ENCODE results near the gene OGFOD1. TPM values are rescaled to one million over a fixed set of nuclear protein-coding genes. Genes with fewer than 3 reads are reported as not detected.

Gene OGFOD1
- total and polyA plus RNA-seq, 9 of the 15 experiments (the other 6 are each of a cell fraction or from before 2014, with no cell fraction given): 60.4 to 134 (median 85.8) TPM

DNA sequence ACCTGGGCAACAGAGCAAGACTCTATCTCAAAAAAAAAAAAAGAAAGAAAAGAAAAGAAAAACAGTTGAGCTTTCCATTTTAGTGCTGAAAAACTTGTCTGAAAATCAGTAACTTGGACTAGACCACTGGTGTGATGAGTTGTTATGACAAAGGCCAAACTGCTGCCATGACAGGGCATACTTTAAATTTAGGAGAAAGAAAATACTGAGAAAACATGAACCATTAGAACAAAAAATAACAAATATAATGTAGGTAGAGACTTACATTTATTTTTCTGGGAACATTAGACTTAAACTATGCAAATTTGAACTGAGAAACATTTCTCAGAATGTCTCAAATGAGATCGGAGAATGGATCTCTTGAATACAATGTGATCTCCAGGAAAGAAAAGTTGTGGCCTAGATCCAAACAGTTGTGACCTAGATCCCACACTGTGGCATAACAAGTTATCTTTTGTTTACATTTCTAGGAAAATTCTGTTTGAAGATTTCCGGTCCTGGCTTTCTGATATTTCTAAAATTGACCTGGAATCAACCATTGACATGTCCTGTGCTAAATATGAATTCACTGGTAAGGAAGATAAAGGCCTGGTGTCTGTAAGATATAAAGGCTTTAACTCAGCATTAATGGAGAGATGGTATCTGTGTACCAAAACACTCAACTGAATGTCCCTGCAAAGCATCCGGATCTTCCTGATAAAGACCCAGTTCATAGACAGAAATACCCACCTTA, 10.9 kb downstream of the OGFOD1 start (continued):
- no peak for TF ChIP-seq KLF13 (tag; IDR thresholded peaks at IDR 0.05; ENCODE audit: borderline replicate concordance, low read depth)
- TF ChIP-seq MEIS2 (IDR thresholded peaks at IDR 0.05; ENCODE audit: partially characterized antibody): peak; percentile 74
- TF ChIP-seq RNF2 (IDR thresholded peaks at IDR 0.05): peak; percentile 41; the same call in 1 of the 2 replicates
- no peak for TF ChIP-seq CAMTA2 (CRISPR knock-in tag; conservative IDR thresholded peaks at IDR 0.05)
- TF ChIP-seq, protein P1, sequence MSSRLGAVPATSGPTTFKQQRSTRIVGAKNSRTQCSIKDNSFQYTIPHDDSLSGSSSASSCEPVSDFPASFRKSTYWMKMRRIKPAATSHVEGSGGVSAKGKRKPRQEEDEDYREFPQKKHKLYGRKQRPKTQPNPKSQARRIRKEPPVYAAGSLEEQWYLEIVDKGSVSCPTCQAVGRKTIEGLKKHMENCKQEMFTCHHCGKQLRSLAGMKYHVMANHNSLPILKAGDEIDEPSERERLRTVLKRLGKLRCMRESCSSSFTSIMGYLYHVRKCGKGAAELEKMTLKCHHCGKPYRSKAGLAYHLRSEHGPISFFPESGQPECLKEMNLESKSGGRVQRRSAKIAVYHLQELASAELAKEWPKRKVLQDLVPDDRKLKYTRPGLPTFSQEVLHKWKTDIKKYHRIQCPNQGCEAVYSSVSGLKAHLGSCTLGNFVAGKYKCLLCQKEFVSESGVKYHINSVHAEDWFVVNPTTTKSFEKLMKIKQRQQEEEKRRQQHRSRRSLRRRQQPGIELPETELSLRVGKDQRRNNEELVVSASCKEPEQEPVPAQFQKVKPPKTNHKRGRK (tag; IDR thresholded peaks at IDR 0.05): no peak
- TF ChIP-seq PRMT5 (CRISPR knock-in tag; IDR thresholded peaks at IDR 0.05): no peak
- TF ChIP-seq MTA2 (IDR thresholded peaks at IDR 0.05; ENCODE audit: low read depth): peak; percentile 79
- TF ChIP-seq SMAD2 (IDR thresholded peaks at IDR 0.05; ENCODE audit: low read depth, low read length): no peak
- peak; percentile 61; the same call in 1 of the 2 replicates for TF ChIP-seq PHB2 (IDR thresholded peaks at IDR 0.05; ENCODE audit: low read depth)
- TF ChIP-seq, protein P2, sequence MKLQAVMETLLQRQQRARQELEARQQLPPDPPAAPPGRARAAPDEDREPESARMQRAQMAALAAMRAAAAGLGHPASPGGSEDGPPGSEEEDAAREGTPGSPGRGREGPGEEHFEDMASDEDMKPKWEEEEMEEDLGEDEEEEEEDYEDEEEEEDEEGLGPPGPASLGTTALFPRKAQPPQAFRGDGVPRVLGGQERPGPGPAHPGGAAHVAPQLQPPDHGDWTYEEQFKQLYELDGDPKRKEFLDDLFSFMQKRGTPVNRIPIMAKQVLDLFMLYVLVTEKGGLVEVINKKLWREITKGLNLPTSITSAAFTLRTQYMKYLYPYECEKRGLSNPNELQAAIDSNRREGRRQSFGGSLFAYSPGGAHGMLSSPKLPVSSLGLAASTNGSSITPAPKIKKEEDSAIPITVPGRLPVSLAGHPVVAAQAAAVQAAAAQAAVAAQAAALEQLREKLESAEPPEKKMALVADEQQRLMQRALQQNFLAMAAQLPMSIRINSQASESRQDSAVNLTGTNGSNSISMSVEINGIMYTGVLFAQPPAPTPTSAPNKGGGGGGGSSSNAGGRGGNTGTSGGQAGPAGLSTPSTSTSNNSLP (IDR thresholded peaks at IDR 0.05; ENCODE audit: borderline replicate concordance, low read depth, low read length): peak; percentile 52; the same call in 1 of the 2 replicates
- TF ChIP-seq ZNF551 (CRISPR knock-in tag; IDR thresholded peaks at IDR 0.05): no peak
- peak; percentile 72; the same call in 1 of the 2 replicates for TF ChIP-seq SMAD3 (CRISPR knock-in tag; conservative IDR thresholded peaks at IDR 0.05)
- TF ChIP-seq ZNF197 (CRISPR knock-in tag; IDR thresholded peaks at IDR 0.05; ENCODE audit: low read depth): no peak; the same call in 1 of the 2 replicates
- TF ChIP-seq POLR2H (tag; IDR thresholded peaks at IDR 0.05; ENCODE audit: low read depth): peak; percentile 61; the same call in 1 of the 2 replicates
- TF ChIP-seq, protein P3, sequence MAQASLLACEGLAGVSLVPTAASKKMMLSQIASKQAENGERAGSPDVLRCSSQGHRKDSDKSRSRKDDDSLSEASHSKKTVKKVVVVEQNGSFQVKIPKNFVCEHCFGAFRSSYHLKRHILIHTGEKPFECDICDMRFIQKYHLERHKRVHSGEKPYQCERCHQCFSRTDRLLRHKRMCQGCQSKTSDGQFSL (CRISPR knock-in tag; IDR thresholded peaks at IDR 0.05): no peak
- TF ChIP-seq, protein P3 (tag; IDR thresholded peaks at IDR 0.05): peak in 1 of 2 experiments; percentile 73; a peak in 2 of 4 replicates
- TF ChIP-seq, protein P4, sequence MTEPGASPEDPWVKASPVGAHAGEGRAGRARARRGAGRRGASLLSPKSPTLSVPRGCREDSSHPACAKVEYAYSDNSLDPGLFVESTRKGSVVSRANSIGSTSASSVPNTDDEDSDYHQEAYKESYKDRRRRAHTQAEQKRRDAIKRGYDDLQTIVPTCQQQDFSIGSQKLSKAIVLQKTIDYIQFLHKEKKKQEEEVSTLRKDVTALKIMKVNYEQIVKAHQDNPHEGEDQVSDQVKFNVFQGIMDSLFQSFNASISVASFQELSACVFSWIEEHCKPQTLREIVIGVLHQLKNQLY (CRISPR knock-in tag; conservative IDR thresholded peaks at IDR 0.05): no peak
- TF ChIP-seq SNRNP70 (optimal IDR thresholded peaks at IDR 0.05; ENCODE audit: low read depth, low read length): no peak
- TF ChIP-seq CCAR2 (IDR thresholded peaks at IDR 0.05; ENCODE audit: low read depth, low read length): no peak
- TF ChIP-seq ZKSCAN3 (CRISPR knock-in tag; IDR thresholded peaks at IDR 0.05): no peak
- TF ChIP-seq, protein P5, sequence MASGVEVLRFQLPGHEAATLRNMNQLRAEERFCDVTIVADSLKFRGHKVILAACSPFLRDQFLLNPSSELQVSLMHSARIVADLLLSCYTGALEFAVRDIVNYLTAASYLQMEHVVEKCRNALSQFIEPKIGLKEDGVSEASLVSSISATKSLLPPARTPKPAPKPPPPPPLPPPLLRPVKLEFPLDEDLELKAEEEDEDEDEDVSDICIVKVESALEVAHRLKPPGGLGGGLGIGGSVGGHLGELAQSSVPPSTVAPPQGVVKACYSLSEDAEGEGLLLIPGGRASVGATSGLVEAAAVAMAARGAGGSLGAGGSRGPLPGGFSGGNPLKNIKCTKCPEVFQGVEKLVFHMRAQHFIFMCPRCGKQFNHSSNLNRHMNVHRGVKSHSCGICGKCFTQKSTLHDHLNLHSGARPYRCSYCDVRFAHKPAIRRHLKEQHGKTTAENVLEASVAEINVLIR (CRISPR knock-in tag; IDR thresholded peaks at IDR 0.05): no peak
- TF ChIP-seq ETV1 (tag; conservative IDR thresholded peaks at IDR 0.05; ENCODE audit: low read depth): peak; percentile 49
